Ureter (tissue), 1 donor: ENCODE measurements around the gene VEZF1. TPM values are rescaled to one million over a fixed set of nuclear protein-coding genes. Genes with fewer than 3 reads are reported as not detected.

Experiments used
- DNase-seq: peaks from one replicate; pipeline ENCODE4 v3.0.0-alpha.2; 2020; ENCODE audit warnings: low spot score
- total RNA-seq: library from RNA; stranded (reverse); gene quantifications from one replicate; pipeline ENCODE4 v1.2.4, GENCODE V29; 2023
- donor health status: DM: yes; HTN: yes; CAD: no.

The VEZF1 gene
- total RNA-seq, 1 donor from 2014 or later: 75.6 TPM

DNA sequence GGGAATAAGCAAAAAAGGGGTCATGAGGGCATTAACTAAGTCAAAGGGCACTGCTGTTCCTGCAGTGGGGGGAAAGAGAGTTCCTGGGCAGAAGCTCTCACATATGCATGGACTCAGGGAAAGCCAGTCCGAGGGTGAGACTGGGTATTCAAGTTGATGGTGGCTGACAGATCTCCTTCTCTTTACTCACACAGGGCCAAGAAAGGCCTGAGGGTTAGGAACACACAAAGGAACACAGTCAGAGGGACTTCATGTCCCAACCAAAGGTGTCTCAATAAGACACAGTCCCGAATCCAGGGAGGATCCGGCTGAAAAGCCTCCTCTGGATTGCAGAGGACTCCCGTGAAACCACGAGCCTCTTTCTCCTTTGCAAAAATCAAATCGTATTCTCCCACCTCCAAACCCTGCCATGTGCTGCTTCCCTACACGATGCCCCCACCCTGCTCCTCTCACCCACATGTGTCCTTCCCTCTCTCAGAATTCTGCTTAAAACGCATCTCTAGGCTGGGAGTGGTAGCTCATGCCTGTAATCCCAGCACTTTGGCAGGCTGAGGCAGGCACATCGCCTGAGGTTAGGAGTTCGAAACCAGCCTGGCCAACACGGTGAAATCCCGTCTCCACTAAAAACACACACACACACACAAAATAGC lies 56.4 kb downstream of the VEZF1 start:
- DNase-seq: no peak

DNA sequence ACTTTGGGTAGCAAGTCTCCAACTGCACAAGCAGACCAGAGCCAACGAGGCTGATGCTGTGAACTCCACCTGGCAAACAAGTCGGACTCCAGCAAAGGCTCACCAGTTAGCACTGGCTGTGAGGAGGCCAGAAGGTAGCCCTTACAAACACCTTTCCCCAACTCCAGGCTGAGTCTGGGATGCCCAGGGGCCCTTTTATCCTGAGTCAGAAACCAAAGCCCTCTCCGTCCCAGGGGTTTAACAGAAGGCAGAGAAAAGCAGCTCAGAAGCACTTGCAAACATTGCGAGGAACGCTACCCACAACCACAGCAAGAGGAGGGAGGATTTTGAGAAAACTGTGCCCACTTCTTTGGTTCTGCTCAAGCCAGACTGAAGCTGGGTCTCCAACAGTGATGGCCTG lies 57.8 kb downstream of the VEZF1 start:
- DNase-seq: no peak

DNA sequence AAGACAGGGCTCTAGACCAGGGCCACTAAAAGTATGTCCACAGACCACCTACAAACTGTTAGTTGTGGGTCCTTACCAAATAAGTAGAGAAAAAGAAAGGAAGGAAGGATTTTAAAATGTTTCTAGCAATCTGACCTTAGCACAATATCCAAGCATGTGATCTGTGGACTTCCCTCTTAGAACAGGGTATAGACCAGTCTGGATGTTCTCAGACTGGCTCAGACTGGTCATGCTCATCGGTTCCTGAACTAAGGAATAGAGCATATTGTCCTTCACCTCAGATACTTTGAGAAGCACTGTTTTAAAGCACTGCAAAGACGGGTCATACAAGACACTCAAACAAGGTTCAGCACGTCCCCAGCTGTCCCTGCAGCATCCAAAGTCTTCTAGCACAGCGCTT lies 58.7 kb downstream of the VEZF1 start:
- no peak for DNase-seq

DNA sequence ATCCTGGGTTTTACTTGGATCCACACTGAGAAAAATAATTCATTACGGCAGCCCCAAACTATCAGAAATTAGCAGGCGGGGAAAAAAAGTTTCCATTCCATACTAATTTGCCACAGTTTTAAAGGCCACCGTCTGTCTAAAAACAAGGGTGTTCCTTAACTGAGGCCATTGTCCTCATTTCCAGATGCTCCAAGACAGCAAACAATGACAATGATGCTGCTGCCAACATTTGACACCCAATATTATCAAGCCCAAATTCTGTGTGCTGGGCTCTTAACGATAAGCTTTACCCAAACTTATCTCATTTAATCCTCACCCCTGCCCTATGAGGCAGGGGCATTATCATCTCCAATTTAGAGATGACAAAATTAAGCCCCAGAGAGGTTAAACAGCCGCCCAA lies 59.1 kb downstream of the VEZF1 start:
- DNase-seq: no peak

DNA sequence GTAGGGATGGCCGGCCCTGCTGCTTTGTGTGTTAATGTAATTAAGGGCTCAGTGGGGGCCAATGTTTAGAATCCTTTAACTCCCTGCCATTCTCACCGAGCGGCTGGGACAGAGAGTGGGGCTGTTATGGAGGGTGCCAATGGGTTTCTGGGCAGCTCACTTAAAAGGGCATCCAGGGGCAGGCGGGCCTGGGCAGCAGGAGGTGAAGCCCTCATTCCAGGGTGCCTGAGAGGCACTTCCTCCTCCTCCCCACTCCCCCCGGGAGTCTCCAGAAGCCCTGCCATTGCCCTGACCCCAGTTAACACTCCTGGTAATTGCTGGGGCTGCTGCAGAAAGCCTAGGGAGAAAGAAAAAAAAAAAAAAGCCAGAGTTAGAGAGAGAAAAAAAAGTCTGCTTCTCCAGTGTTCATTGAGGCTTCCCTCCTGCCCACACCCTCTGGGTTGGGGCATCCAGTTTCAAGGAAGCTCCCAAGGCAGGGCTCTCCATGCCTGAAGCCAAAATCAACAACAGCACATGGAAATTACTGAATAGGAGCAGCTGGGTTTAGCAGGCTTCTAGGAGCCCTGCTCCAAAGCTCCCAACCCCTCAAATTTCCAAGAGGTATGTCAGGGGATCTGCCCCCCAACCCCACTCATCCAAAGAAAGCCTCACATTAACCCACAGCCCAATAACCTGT lies 60.9 kb downstream of the VEZF1 start:
- no peak for DNase-seq

DNA sequence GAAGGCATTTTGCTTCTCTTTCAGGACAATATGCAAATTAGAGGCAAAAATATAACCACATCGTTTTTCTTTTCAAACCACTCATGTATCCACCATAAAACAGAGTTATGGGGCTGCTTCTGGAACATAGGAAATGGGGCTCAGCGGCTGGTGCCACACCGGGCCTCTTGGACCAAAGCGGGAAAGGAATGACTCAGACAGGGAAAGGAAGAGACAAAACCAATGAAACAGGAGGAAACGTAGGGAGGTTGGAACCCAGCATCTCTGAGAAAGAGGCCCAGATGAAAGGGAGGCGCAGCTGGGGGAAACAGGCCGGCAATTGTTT lies 61.4 kb downstream of the VEZF1 start:
- no peak for DNase-seq

DNA sequence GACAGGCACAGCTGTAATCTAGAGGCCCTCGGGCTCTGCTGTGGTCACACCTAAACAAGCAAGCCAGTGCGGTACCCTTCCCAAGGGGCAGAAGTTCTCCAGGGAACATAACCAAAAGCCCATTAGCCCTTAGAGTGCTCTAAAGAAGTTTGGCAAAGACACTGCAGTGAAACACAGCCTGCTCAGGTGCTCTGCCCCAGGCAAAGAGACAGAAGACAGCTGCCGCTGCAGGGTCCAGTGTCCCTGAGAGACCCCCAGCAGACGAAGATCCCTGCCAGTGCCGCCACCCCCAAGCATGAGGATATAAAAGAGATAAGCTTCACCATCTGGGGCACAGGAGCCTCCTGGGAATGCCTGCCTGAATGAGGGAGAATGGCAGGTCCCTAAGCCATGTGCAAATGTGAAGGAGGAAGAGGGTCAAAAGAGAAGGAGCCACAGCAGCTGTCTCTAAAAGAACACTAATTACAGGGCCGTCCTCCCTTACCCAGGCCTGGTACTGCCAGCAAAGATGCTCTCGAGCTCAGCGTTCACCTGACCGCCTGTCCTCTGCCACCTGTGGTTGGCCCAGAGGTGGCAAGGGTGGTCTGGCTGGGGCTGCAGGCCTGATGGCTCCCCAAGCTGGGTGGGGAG lies 62.6 kb downstream of the VEZF1 start:
- no peak for DNase-seq

DNA sequence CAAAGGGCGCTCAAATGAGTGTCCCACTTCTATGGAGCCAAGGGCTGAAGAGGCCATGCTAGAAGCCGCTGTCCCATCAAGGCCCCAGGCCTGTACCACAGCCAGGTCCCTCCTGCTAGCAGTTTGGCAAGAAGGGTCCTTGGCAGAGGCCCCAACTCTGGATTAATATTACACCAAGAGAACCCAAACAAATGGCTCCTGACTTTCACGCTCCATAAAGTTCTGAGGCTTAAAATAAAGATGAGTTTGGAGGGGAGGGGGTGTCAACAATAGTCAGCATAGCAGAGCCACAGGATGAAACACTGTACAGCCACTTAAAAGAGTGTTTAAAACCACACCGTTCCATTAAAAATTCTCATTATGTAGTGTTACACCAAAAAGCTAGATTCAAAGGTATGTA lies 63.4 kb downstream of the VEZF1 start:
- no peak for DNase-seq

Other genes starting within 250 kb of the VEZF1 start
- not detected for gene CCDC182, start 243.0 kb downstream of the VEZF1 start, total RNA-seq
- gene MRPS23, start 138.2 kb downstream of the VEZF1 start, total RNA-seq: 37.5 TPM
- 36.9 TPM for gene CUEDC1, start 32.8 kb downstream of the VEZF1 start, total RNA-seq
- 205 TPM for gene SRSF1, start 19.0 kb upstream of the VEZF1 start, total RNA-seq
- 52.3 TPM for gene DYNLL2, start 95.2 kb upstream of the VEZF1 start, total RNA-seq
- not detected for gene OR4D1, start 160.1 kb upstream of the VEZF1 start, total RNA-seq
- not detected for gene OR4D2, start 178.7 kb upstream of the VEZF1 start, total RNA-seq
- not detected for gene EPX, start 204.5 kb upstream of the VEZF1 start, total RNA-seq
- gene MKS1, start 231.0 kb upstream of the VEZF1 start, total RNA-seq: 28.7 TPM